Trophoblast cell (in vitro differentiated cells and primary cell): ENCODE data around the gene NFAM1. TPM values are rescaled to one million over a fixed set of nuclear protein-coding genes. Genes with fewer than 3 reads are reported as not detected.

Experiments
- DNase-seq, 2 donors: peaks; one replicate each; pipeline ENCODE4 v3.0.0-alpha.2; 2016
- H2AFZ ChIP-seq: 2 replicates; pipeline ENCODE4 v1.6.1; 2013; ENCODE audit warnings: low read length, moderate library complexity, mild to moderate bottlenecking; ENCODE audit not compliant: insufficient read depth, poor library complexity
- H2AK5ac ChIP-seq: 2 replicates; pipeline ENCODE4 v1.6.1; 2013; ENCODE audit warnings: mild to moderate bottlenecking, low read length
- H2BK120ac ChIP-seq: 2 replicates; pipeline ENCODE4 v1.6.1; 2013; ENCODE audit warnings: low read length, mild to moderate bottlenecking, moderate library complexity; ENCODE audit not compliant: insufficient read depth, poor library complexity
- H2BK12ac ChIP-seq: 2 replicates; pipeline ENCODE4 v1.6.1; 2013; ENCODE audit warnings: mild to moderate bottlenecking, low read length, moderate library complexity
- H2BK5ac ChIP-seq: 2 replicates; pipeline ENCODE4 v1.6.1; 2013; ENCODE audit warnings: low read length, low read depth, moderate library complexity, mild to moderate bottlenecking; ENCODE audit not compliant: poor library complexity
- H3K14ac ChIP-seq: 2 replicates; pipeline ENCODE4 v1.6.1; 2013; ENCODE audit warnings: mild to moderate bottlenecking, low read length
- H3K18ac ChIP-seq: 2 replicates; pipeline ENCODE4 v1.6.1; 2013; ENCODE audit warnings: mild to moderate bottlenecking, low read length
- H3K23ac ChIP-seq: 2 replicates; pipeline ENCODE4 v1.6.1; 2013; ENCODE audit warnings: low read length
- H3K27ac ChIP-seq: 2 replicates; pipeline ENCODE4 v1.5.1; 2013; ENCODE audit warnings: low read depth, mild to moderate bottlenecking, inconsistent platforms, low read length, moderate library complexity
- H3K27me3 ChIP-seq: 2 replicates; pipeline ENCODE4 v1.6.1; 2013; ENCODE audit warnings: inconsistent platforms, mild to moderate bottlenecking, low read length, moderate library complexity; ENCODE audit not compliant: insufficient read depth
- H3K36me3 ChIP-seq, 2 experiments: 1 replicate in 1 of 2; 2 replicates in 1 of 2; pipeline ENCODE4 v1.6.1; 2013; ENCODE audit warnings: low read length in 2 of 2, mild to moderate bottlenecking in 2 of 2, moderate library complexity in 1 of 2; ENCODE audit not compliant: insufficient read depth in 2 of 2, control insufficient read depth in 1 of 2
- H3K4ac ChIP-seq: 2 replicates; pipeline ENCODE4 v1.6.1; 2013; ENCODE audit warnings: low read depth, mild to moderate bottlenecking, low read length, moderate library complexity
- H3K4me1 ChIP-seq, 2 experiments: 1 replicate in 1 of 2; 2 replicates in 1 of 2; pipeline ENCODE4 v1.6.1; 2013; ENCODE audit warnings: low read length in 2 of 2, mild to moderate bottlenecking in 2 of 2, moderate library complexity in 1 of 2; ENCODE audit not compliant: insufficient read depth in 2 of 2, control insufficient read depth in 1 of 2
- H3K4me2 ChIP-seq: 2 replicates; pipeline ENCODE4 v1.6.1; 2013; ENCODE audit warnings: inconsistent platforms, mild to moderate bottlenecking, low read length, moderate library complexity
- H3K4me3 ChIP-seq: 2 replicates; pipeline ENCODE4 v1.5.1; 2013; ENCODE audit warnings: mild to moderate bottlenecking, low read depth, low read length, inconsistent platforms
- H3K79me1 ChIP-seq: one replicate; pipeline ENCODE4 v1.6.1; 2013; ENCODE audit warnings: low read length
- H3K79me2 ChIP-seq: 2 replicates; pipeline ENCODE4 v1.6.1; 2013; ENCODE audit warnings: low read length, mild to moderate bottlenecking; ENCODE audit not compliant: control insufficient read depth, insufficient read depth, poor library complexity
- H3K9ac ChIP-seq: 2 replicates; pipeline ENCODE4 v1.6.1; 2013; ENCODE audit warnings: mild to moderate bottlenecking, low read length
- H3K9me3 ChIP-seq: 2 replicates; pipeline ENCODE4 v1.6.1; 2013; ENCODE audit warnings: low read depth, mild to moderate bottlenecking, control low read depth, inconsistent platforms, low read length; ENCODE audit not compliant: insufficient read depth
- H4K12ac ChIP-seq: 2 replicates; pipeline ENCODE4 v1.6.1; 2013; ENCODE audit warnings: low read depth, mild to moderate bottlenecking, low read length, moderate library complexity
- H4K8ac ChIP-seq: 2 replicates; pipeline ENCODE4 v1.6.1; 2013; ENCODE audit warnings: low read depth, mild to moderate bottlenecking, low read length, moderate library complexity
- H4K91ac ChIP-seq: one replicate; pipeline ENCODE4 v1.6.1; 2013; ENCODE audit warnings: low read depth, mild to moderate bottlenecking, low read length, moderate library complexity
- WGBS: extraction: QIAGEN DNeasy Blood & Tissue Kit; methylation state at CpG from one replicate; pipeline ENCODE4 v1.1.7; 2013; ENCODE audit warnings: missing lambda C conversion rate; ENCODE audit not compliant: insufficient read length, insufficient coverage; ENCODE audit errors: extremely low coverage; 5-methylcytosine and 5-hydroxymethylcytosine counted together
- polyA plus RNA-seq: library from polyadenylated mRNA; stranded (reverse); fragments of 200-250 nt; gene quantifications from 2 replicates; pipeline ENCODE4 v1.2.3, GENCODE V29; 2013

The NFAM1 gene, protein sequence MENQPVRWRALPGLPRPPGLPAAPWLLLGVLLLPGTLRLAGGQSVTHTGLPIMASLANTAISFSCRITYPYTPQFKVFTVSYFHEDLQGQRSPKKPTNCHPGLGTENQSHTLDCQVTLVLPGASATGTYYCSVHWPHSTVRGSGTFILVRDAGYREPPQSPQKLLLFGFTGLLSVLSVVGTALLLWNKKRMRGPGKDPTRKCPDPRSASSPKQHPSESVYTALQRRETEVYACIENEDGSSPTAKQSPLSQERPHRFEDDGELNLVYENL
- 0.08 and 0.11 TPM in 2 replicates for polyA plus RNA-seq

DNA sequence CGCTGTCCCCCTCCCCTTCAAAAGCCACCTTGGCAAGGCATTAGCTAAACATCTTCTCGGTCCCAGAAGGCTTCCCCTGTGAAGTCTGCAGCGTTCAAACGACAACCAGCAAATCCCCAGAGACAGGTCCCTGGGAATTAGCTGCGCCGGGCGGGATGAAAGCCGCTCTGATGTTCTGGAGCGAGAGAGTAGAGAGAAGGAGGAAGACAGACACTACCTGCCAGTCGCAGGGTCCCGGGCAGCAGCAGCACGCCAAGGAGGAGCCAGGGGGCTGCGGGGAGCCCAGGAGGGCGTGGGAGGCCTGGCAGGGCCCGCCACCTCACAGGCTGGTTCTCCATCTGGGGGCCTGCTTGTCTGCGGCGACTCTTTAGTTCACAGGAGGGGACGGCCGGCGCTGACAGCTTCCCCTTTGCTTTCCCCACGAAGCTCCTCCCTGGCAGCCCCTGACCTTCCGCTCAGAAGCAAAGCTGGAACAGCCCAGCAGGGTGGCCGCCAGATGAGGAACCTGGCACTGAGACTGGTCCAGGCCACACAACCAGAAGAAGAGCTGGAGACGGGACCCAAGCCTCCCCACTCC, at the start of gene NFAM1:
Gene NFAM1 (minus strand): TSS at position 384 of the 577 bp plus-strand sequence. CDS start 46 bp downstream, at position 338.
- Histone ChIP-seq H3K4me3 (no peak within 1 kb of the TSS), H3K27ac (no peak within 1 kb of the TSS), H4K12ac (no peak within 1 kb of the TSS), H3K23ac (no peak within 1 kb of the TSS), H2BK12ac (no peak within 1 kb of the TSS), H2AK5ac (no peak within 1 kb of the TSS), H3K4me2 (no peak within 1 kb of the TSS), H3K79me1 (no peaks in the 10 kb centered on the region), H3K27me3 (no peaks in the 10 kb centered on the region), H3K4ac (no peak within 1 kb of the TSS), H2BK120ac (no peak within 1 kb of the TSS), H4K8ac (no peak within 1 kb of the TSS), H3K18ac (no peak within 1 kb of the TSS), H2BK5ac (no peak within 1 kb of the TSS), H3K79me2 (no peaks in the 10 kb centered on the region), H3K9me3 (peaks cover 2% of the 10 kb centered on the region), H2AFZ (no peak within 1 kb of the TSS), H3K4me1 (peaks cover 4 to 7% of the 10 kb centered on the region in 2 experiments), H3K14ac (no peak within 1 kb of the TSS), H3K9ac (no peak within 1 kb of the TSS), H3K36me3 (no peaks in the 10 kb centered on the region), H4K91ac (no peak within 1 kb of the TSS)
- DNase-seq: peak in 1 of 2 donors; percentile 17
- no CpG with 5 or more reads among the region's 24 CpGs for WGBS

DNA sequence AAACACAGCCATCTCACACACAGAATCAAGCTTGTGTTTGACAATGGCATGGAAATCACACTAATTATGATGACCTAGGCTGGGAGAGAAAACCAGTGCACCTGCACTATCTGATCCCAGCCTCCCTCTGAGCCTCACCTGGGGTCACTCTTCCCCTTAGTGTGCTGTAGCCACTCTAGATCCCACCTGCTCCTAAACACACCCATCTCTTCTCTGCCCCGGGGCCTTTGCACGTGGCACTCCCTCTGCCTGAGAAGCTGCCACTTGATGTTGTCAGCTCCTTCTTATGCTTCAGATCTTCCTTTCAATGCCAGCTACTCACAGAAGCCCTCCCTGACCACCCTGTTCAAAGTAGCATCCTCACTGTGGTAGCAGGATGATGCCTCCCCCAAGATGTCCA, 42.9 kb upstream of the NFAM1 start:
- Histone ChIP-seq H3K79me1 (no peaks in the 10 kb centered on the region), H3K27me3 (no peaks in the 10 kb centered on the region), H3K14ac (no peak overlapping the region), H3K4me1 (no peaks in the 10 kb centered on the region), H2AK5ac (no peak overlapping the region), H3K36me3 (no peaks in the 10 kb centered on the region), H4K8ac (no peak overlapping the region), H3K4me2 (no peak overlapping the region), H2BK5ac (no peak overlapping the region), H3K9ac (no peak overlapping the region), H3K9me3 (peaks cover 3% of the 10 kb centered on the region), H2AFZ (no peak overlapping the region), H3K23ac (no peak overlapping the region), H2BK120ac (no peak overlapping the region), H3K79me2 (no peaks in the 10 kb centered on the region), H3K4ac (no peak overlapping the region), H3K4me3 (peak overlapping the region; percentile 32), H3K27ac (no peak overlapping the region), H4K91ac (no peak overlapping the region), H4K12ac (no peak overlapping the region), H3K18ac (no peak overlapping the region), H2BK12ac (no peak overlapping the region)
- no CpG with 5 or more reads among the region's 2 CpGs for WGBS
- DNase-seq: no peak

DNA sequence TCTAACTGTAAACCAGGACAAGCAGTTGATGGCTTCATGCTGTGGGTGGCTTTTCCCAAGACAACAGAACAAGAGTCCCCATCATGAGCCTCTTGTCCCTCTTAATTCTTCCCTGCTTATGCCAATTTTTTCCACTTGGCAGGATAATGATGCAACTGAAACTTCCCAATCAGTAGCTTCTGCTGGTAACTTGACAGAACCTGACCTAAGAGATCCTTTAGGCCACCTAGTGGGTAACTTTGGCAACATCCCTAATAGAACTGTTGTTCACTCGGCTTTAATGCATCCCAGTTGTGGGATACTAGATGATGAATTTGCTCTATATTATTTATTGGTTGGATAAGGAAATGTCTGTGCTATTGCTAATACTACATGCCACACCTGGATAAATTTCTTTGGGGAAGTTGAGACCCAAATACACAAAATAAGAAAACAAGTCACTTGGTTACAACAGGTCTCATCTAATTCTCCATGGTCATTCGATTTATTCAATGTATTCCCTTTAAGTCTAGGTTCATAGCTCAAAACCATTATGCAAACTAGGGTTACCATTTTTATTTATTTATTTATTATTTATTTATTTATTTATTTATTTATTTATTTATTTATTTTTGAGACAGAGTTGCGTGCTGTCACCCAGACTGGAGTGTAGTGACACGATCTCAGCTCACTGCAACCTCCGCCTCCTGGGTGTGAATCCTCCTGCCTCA, 41.4 kb upstream of the NFAM1 start:
- H4K91ac ChIP-seq: no peak overlapping the region
- no peaks in the 10 kb centered on the region for H3K4me1 ChIP-seq
- H3K27ac ChIP-seq: no peak overlapping the region
- no peaks in the 10 kb centered on the region for H3K27me3 ChIP-seq
- H3K4me3 ChIP-seq: no peak overlapping the region
- peak; percentile 40 to 85 for DNase-seq
- no peaks in the 10 kb centered on the region for H3K36me3 ChIP-seq
- no peak overlapping the region for H3K9ac ChIP-seq
- H3K23ac ChIP-seq: no peak overlapping the region
- H2BK12ac ChIP-seq: no peak overlapping the region
- H3K18ac ChIP-seq: no peak overlapping the region
- no CpG with 5 or more reads among the region's 5 CpGs for WGBS
- no peak overlapping the region for H4K12ac ChIP-seq
- H2BK5ac ChIP-seq: no peak overlapping the region
- no peaks in the 10 kb centered on the region for H3K79me1 ChIP-seq
- no peak overlapping the region for H3K14ac ChIP-seq
- H3K4ac ChIP-seq: no peak overlapping the region
- no peak overlapping the region for H2AK5ac ChIP-seq
- peaks cover 3% of the 10 kb centered on the region for H3K9me3 ChIP-seq
- H2BK120ac ChIP-seq: no peak overlapping the region
- no peaks in the 10 kb centered on the region for H3K79me2 ChIP-seq
- no peak overlapping the region for H3K4me2 ChIP-seq
- H2AFZ ChIP-seq: no peak overlapping the region
- H4K8ac ChIP-seq: no peak overlapping the region

DNA sequence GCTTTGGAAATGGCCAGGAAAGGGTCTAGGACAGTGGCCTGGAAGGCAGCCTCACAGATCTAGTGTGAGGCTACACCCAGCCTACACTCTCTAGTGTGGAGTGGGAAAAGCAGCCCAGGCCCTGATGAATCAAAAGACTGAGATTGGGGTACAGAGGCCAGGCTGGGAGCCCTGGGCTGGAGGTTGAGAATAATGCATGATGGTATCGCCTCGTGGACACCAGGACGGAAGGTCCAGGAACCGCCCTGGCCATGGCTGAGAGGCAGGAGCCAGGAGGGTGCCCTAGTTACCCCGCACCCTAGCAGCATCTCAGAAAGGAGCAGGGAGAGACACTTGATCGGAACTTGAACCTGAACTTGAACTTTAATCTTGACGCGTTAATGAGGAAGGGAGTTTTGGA, 40.5 kb upstream of the NFAM1 start:
- H3K79me2 ChIP-seq: no peaks in the 10 kb centered on the region
- H2AFZ ChIP-seq: no peak overlapping the region
- H3K9ac ChIP-seq: no peak overlapping the region
- no peaks in the 10 kb centered on the region for H3K27me3 ChIP-seq
- no peaks in the 10 kb centered on the region for H3K79me1 ChIP-seq
- H3K14ac ChIP-seq: no peak overlapping the region
- no peak overlapping the region for H2BK120ac ChIP-seq
- DNase-seq: no peak
- no peak overlapping the region for H4K8ac ChIP-seq
- H3K4me1 ChIP-seq: no peaks in the 10 kb centered on the region
- no peak overlapping the region for H2BK5ac ChIP-seq
- H3K23ac ChIP-seq: no peak overlapping the region
- no CpG with 5 or more reads among the region's 8 CpGs for WGBS
- H3K4me2 ChIP-seq: no peak overlapping the region
- H3K9me3 ChIP-seq: peaks cover 3% of the 10 kb centered on the region
- H3K4me3 ChIP-seq: no peak overlapping the region
- H3K36me3 ChIP-seq: no peaks in the 10 kb centered on the region
- H3K18ac ChIP-seq: no peak overlapping the region
- no peak overlapping the region for H2AK5ac ChIP-seq
- no peak overlapping the region for H3K27ac ChIP-seq
- H3K4ac ChIP-seq: no peak overlapping the region
- H4K12ac ChIP-seq: no peak overlapping the region
- H2BK12ac ChIP-seq: no peak overlapping the region
- no peak overlapping the region for H4K91ac ChIP-seq
